NB4 (cell line): ENCODE results near the gene ZNF827.

Experiments used
- CTCF ChIP-seq: IDR thresholded peaks from one replicate; pipeline ENCODE4 v1.5.1; 2012; ENCODE audit warnings: low read depth, low read length
- MAX ChIP-seq: IDR thresholded peaks from 2 replicates; pipeline ENCODE4 v1.6.1; 2011; ENCODE audit warnings: low read depth, low read length
- POLR2A ChIP-seq: IDR thresholded peaks from 2 replicates; pipeline ENCODE4 v1.6.1; 2011; ENCODE audit warnings: mild to moderate bottlenecking; ENCODE audit not compliant: insufficient read length; ENCODE audit errors: extremely low read depth

GRCh38 chr4:145782756-145783155 is 155.9 kb downstream of the ZNF827 start:
- TF ChIP-seq CTCF (no peak), POLR2A (no peak), MAX (no peak)
